IPS-18c (cell line): ENCODE results near the gene ANKH.
"Not testable (repeated sequence)": the region's sequence is repeated elsewhere in the genome, so short reads cannot be mapped to it uniquely, and the experiment has no call there.

Experiments
- H3K4me3 ChIP-seq: 2 replicates; pipeline ENCODE4 v1.7.0; 2013; ENCODE audit warnings: low read depth, mild to moderate bottlenecking, low read length, moderate library complexity; ENCODE audit not compliant: insufficient read depth
- H3K9me3 ChIP-seq: one replicate; pipeline ENCODE4 v1.6.1; 2013; ENCODE audit warnings: mild to moderate bottlenecking, low read length, moderate library complexity; ENCODE audit not compliant: control insufficient read depth, insufficient read depth

The ANKH gene

DNA sequence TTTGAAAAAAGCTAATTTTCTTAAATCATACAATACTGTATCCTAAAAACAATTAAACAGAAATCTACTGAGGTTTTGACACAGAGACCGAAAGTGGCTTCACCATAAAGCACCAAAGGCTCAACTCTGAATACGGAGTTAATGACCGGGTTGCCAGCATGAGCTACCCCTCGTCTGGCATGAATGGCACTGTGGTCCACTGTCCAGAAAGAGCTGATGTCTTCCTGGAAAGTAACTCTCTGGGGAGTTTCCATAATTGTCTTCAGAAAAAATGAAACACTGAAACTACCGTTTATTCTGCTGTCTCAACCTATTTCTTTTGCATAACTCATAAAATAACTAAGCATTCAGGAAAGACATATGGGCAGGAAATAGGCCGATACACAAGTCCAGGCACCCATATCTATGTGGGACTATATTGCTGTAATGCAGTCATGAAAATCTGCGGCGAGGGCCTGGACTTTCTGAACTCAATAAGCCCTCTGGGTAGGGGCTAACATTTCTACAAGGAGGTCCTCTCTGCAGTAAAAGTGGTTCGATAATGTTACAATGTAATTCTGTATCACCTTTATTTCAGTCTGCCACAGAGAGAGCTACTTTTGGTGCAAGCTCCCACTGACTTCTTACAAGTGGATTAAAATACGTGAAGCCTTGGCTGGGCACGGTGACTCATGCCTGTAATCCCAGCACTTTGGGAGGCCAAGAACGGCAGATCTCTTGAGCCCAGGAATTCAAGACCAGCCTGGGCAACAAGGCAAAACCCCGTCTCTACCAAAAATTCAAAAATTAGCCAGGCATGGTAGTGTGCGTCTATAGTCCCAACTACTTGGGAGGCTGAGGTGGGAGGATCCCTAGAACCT, 52.4 kb downstream of the ANKH start:
- Histone ChIP-seq H3K9me3 (no peaks in the 10 kb centered on the region), H3K4me3 (no peak overlapping the region)

DNA sequence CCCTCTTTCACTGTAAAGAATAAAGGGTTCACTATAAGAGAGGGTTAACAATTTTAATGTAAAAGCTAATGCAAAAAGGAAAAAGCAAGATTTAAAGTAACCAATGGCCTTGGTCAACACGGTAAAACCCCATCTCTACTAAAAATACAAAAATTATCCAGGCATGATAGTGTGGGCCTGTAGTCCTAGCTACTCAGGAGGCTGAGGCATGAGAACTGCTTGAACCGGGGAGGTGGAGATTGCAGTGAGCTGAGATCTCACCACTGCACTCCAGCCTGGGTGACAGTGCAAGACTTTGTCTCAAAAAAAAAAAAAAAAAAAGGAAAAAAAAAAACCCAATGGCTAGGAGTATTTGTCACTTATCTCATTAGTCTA, 53.8 kb downstream of the ANKH start:
- not testable (repeated sequence) for H3K9me3 ChIP-seq, H3K4me3 ChIP-seq

GRCh38 chr5:14816999-14817761, 54.4 kb downstream of the ANKH start:
- H3K4me3 ChIP-seq = no peak overlapping the region
- no peaks in the 10 kb centered on the region for H3K9me3 ChIP-seq

- H3K9me3 ChIP-seq = no peaks in the 10 kb centered on the region
- no peak overlapping the region for H3K4me3 ChIP-seq
Measured at GRCh38 chr5:14816374-14816998, 55.1 kb downstream of the ANKH start.

GRCh38 chr5:14813747-14814146, 57.8 kb downstream of the ANKH start:
- H3K9me3 ChIP-seq = no peaks in the 10 kb centered on the region
- no peak overlapping the region for H3K4me3 ChIP-seq

DNA sequence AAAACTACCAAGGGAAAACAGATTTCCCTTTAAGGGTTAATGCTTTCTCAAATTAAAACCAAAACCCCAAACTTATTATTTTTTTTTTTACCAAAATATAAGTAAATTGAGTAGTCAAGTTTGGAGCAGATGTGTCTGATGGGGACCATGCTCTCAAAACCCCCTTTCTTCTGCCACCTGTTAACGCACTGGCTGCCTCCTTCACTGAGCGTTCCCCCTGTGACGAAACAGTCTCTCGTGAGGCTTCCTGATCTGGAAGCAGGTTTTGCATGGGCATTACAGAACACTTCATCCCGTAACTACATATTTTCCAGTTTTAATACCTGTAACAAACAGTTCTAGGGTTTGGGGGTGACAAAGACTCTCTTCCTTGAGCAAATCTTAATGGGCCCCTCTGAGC, 59.4 kb downstream of the ANKH start:
- no peak overlapping the region for H3K4me3 ChIP-seq

GRCh38 chr5:14810928-14811572, 60.5 kb downstream of the ANKH start:
- no peak overlapping the region for H3K4me3 ChIP-seq

More for the DNA sequence above, 59.4 kb downstream of the ANKH start:
- no peaks in the 10 kb centered on the region for H3K9me3 ChIP-seq

DNA sequence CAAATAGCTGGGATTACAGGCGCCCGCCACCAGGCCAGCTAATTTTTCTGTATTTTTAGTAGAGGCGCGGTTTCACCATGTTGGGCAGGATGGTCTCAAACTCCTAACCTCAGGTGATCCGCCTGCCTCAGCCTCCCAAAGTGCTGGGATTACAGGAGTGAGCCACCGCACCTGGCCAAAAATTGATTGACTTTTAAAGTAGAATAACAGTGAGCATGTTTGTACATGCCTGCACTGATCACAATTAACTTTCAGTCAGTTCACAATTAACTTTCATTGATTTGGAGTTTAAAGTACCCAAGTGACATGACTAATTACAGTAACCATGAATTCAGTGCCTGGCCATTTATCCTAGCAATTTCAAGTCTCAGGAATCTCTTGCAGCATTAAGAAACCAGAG, 61.3 kb downstream of the ANKH start:
- Histone ChIP-seq H3K9me3 (no peaks in the 10 kb centered on the region), H3K4me3 (no peak overlapping the region)

More at GRCh38 chr5:14810928-14811572, 60.5 kb downstream of the ANKH start:
- H3K9me3 ChIP-seq = no peaks in the 10 kb centered on the region

DNA sequence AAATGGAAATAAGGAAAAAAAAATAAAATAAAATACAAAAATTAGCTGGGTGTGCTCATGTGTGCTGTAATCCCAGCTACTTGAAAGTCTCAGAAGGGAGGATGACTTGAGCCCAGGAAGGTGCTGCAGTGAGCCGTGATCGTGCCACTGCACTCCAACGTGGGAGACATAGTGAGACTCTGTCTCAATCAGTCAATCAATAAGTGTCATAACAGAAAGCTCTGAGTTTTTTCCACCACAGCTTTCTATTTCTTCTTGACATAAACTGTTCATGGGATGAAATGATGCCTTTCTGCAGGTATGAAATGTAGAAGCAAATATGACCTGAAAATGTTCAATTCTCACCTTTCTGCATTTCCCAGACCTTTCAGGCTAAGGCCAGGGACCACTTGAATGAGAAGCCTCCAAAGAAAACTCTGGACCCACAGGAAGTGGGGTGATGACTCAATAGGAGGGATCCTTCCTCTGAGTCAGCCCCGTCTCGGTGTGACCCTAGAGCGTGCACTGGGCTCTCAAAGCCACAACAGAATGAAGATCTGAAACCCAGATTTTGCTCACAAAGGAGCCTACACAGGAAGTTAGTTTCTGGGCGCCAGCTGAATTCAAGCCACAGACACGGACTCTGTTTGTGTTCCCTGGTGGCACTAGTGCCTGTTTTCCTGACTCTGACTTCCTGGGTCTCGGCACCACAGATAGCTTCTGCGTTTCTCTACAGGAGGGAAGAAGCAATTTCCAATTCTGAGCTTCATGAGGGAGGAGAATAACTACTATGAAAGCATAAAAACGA, 62.0 kb downstream of the ANKH start:
- H3K9me3 ChIP-seq = no peaks in the 10 kb centered on the region
- H3K4me3 ChIP-seq = no peak overlapping the region

GRCh38 chr5:14807471-14807870, 64.1 kb downstream of the ANKH start:
- no peak overlapping the region for H3K4me3 ChIP-seq
- H3K9me3 ChIP-seq = no peaks in the 10 kb centered on the region

- Histone ChIP-seq H3K4me3 (no peak overlapping the region), H3K9me3 (no peaks in the 10 kb centered on the region)
Measured at GRCh38 chr5:14806456-14806855, 65.1 kb downstream of the ANKH start.

DNA sequence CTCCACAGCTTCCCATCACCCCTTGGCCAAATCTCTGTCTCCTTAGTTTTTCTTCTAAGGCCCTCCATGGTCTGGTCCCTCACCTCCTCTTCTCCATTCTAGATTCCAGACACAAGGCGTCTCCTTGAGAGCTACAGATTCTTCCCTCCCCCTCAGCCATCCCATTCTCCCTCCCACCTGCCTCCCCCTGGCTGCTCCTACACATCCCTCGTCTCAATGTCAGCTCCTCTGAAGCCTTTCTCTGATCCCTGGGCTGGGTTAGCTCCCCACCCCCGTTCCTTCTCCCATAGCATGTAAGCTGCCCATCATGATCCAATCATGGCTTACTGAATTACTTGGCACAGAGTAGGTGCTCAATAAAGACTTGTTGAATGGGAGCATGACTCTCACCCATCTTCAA, 69.0 kb downstream of the ANKH start:
- H3K4me3 ChIP-seq = no peak overlapping the region
- no peaks in the 10 kb centered on the region for H3K9me3 ChIP-seq

- Histone ChIP-seq H3K9me3 (no peaks in the 10 kb centered on the region), H3K4me3 (no peak overlapping the region)
Measured at GRCh38 chr5:14801792-14802191, 69.8 kb downstream of the ANKH start.

GRCh38 chr5:14797385-14797784, 74.2 kb downstream of the ANKH start:
- H3K9me3 ChIP-seq, H3K4me3 ChIP-seq: not testable (repeated sequence)

DNA sequence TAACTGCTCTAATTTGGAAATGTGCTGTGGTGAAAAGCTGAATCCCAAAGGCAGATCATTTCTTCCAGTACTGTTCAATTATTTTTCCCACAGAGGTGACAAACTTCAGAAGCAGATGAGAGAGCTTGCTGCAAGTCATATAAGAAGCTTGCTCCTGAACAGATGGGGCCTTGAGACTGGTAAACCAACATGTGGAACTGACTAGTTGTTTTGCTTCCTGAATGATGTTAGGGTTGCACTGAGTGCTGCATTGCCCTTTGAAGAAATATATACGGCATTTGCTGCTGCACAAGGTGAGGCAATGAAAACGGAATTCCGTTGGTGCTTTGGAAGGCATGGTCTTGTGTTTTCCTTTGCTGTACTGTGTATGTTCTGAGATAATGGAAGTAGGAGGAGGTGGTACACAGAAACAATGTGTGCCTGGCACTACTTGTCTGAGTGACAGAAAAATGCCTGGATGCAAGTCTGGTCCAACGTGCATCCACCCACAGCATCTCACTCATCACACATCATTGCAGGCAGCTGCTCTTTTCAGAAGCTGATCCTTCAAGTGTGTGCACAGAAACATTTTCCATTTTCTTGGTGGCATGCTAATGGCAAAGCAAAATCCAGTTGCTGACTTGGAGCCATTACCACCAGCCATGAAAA, 76.9 kb downstream of the ANKH start:
- Histone ChIP-seq H3K9me3 (no peaks in the 10 kb centered on the region), H3K4me3 (no peak overlapping the region)

GRCh38 chr5:14793851-14794250, 77.7 kb downstream of the ANKH start:
- Histone ChIP-seq H3K9me3 (no peaks in the 10 kb centered on the region), H3K4me3 (no peak overlapping the region)
